Superior temporal gyrus (tissue), 1 donor: ENCODE results near the gene LRFN4.

Experiments
- DNase-seq: peaks from one replicate; pipeline ENCODE4 v3.0.0-alpha.2; 2016; ENCODE audit errors: extremely low spot score

Gene LRFN4

DNA sequence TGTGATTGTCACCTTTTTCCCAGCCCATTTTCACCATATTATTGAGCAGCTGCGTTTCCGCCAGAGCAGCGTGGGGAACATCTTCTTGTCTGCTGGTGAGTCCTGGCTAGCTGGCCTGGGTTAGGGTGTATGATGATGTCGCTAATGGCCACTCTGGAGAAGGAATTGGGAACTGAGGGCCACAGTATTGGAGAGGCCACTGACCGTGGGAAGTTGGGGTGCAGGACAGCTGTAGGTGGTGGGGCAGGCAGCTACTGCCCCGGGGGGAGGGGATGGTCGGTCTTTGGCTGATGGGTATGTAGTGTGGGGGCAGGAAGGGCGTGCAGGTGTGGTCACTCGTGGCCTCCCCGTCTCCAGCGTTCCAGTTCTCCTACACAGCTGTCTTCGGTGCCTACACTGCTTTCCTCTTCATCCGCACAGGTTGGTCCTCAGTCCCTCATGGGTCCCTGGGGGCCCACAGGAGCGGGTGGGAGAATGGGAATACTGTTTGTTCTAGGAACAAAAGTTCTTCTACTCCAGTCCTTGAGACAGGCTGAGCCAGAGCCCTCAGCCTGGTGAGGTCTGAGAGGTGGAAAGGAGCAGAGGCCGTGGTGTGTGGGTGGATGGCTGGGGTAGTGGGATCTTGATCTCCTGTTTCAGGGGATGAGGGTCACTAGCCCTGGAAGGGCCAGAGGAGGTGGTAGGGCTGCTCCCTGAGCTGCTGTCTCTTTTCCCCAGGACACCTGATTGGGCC, 11.6 kb upstream of the LRFN4 start:
- no peak for DNase-seq

DNA sequence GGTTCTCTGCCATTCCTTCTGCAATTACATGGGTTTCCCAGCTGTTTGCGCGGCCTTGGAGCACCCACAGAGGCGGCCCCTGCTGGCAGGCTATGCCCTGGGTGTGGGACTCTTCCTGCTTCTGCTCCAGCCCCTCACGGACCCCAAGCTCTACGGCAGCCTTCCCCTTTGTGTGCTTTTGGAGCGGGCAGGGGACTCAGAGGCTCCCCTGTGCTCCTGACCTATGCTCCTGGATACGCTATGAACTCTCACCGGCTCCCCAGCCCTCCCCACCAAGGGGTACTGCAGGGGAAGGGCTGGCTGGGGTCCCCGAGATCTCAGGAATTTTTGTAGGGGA, 11.0 kb upstream of the LRFN4 start:
- DNase-seq, result no peak

DNA sequence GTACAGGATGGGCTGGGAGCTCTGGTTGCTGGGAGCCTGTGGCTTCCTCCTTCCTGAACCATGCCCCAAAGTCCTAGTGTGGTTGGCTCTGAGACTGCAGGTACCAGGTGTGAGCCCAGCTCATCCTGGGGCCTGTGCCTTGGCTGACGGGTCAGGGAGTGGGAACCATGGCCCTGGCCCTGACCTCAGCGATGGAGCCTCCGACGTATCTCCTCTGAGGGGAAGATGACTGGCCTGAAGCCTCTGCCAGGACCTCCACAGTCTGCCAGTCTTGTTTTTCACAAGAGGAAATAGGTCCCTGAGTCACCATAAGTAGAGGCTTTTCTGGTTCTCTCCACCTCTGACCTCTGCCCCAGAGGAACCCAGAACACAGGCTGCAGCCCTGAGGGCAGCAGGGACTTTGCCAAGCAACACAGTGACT, 10.2 kb upstream of the LRFN4 start:
- DNase-seq, result no peak

DNA sequence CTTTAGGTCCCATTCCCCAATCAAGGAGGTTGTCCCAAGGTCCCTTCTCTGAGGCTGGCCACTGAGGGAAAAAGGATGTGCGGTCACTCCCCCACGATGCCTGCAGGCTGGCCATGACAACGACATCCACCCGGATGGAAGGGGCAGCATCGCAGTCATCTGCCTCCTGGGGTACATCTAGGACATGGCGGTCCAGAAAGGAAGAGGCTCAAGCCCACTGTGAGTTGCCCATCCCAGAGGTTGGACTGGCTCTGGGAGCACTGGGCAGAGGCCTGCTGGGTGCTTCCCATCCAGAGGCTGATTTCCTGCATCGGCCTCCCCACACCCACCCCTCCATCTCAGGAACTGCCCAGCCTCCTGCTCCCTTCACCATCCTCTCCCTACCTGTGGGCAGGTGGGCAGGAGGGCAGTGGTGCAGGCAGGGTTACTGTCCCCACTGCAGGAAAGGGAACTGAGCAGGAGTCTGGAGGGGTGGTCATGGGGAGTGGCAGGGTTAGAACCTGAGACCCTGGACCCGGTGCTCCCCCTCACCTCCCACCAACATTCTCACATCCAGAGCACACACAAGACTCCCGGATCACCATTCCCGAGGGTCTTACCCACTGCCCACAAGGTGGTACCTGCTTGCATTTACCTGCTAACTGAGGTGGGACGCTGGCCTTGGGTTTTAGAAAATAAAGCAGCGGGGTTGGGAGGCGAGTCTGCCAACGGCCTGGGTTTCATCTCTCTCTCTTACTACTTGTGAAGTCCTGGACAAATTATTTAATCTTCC, 9.2 kb upstream of the LRFN4 start:
- no peak for DNase-seq

DNA sequence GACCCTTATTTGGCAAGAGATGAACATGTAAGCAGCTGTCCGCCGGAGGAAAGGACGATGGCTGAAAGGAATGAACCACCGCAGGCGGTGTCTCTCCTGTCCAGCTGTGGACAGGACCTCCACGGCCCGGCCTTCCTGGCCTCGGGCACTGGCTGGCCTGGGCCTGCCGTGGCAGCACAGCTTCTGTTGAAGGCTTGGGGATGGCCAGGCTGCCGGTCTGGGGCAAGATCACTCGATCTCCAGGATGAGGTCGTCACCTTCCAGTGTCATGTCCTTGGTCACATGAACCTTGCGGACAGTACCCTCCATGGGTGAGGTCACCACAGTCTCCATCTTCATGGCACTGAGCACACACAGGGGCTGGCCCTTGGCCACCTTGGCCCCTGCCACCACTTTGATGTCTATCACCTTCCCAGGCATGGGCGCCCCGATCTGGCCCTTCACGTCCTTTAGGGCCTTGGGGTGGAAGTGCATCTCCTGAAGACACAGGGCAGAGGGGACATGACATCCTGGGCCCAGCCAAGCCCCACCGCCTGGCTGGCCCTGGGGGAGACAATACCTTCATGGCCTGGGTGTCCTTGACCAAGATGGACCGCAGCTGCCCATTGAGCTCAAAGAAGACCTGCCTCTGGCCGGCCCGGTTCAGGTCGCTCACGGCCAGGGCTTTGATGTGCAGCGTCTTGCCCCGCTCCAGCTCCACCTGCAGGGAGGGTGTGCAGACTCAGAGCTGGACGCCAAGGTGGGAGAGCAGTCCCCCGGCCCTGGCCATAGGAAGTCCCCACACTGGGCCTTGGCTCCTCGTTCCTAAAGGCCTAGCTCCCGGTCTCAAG, 8.0 kb upstream of the LRFN4 start:
- DNase-seq, result no peak

DNA sequence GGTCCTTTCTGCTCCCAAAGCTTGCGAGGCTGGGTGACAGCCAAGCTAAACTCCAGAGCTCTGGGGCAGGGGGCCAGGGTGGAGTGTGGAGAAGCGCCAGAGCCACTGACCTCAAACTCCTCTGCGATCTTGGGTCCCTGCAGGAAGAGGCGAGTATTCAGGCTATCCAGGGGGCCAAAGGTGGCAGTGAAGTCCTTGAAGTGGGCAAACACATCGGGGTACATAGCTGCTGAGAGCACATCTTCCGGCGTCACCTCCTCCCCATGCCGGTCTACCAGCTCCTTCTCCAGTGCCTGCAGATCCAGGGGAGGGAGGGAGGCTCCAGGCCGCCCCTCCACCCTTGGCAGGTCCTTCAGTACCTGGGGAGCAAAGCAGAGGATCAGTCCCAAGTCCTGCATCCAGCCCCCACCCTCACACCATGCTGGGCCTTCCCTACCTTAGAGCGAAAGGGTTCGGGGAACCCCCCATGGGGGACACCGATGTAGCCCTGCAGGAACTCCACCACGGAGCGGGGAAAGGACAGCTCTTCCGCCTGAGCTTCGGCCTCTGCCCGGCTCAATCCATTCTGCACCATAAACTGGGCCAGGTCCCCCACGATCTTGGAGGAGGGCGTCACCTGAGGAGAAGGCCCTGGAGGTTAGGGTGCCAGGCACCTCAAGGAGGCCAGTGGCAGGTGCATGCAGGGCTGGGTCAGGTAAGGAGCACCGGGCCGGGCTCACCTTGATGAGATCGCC, 7.2 kb upstream of the LRFN4 start:
- no peak for DNase-seq

DNA sequence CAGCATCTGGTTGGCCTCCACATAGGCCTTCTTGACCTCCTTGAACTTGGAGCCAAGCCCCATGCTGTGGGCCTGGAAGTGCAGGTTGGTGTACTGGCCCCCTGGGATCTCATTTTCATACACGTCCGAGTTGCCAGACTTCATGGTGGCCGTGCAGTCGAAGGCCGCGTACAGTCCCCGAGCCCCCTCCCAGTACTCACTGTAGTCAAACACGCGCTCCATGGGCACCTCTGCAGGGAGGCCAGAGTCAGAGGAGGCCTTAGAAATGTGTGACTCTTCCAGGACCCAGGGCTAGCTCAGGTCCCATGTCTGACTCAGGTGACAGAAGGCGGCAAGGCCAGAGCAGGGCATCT, 6.7 kb upstream of the LRFN4 start:
- no peak for DNase-seq

DNA sequence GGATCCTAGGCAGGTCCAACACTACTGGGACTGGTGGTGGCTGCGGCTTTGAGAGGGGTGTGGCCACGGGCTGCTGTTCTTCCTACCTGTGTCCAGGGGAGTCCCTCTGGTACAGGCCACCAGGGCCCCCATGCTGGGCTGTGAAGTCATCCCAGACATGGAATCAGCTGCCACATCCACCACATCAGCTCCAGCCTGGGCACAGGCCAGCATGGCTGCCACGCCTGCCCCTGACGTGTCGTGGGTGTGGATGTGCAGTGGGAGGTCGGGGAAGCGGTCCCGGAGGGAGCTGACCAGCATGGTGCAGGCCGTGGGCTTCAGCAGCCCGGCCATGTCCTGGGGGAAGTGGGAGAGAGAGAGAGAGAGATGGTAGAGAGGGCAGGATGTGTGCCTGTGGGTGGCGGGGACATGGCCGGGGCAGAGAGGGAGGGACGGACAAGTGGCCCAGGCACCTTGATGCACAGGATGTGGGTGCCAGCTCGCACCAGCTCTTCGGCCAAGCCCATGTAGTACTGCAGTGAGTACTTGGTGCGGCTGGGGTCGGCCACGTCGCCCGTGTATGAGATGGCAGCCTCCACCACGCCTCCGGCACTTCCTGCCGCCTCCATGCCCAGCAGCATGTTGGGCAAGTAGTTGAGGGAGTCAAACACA, 6.2 kb upstream of the LRFN4 start:
- no peak for DNase-seq

DNA sequence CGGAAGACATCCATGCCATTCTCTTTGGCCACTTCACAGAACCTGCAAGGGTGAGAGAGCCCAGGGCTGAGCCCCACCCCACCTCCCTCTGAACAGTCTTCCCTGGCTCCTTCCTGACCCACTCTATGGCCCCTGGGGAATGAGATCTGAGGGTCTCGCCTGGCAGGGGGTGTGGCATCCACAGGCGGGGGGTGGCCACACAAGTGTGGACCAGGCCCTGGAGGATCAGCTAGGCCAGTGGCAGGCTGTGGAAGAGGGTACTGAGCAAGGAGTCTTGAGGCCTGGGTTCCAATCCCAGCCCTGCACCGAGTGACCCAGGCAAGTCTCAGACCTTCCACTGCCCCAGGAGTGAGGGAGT, 5.6 kb upstream of the LRFN4 start:
- DNase-seq, result no peak

DNA sequence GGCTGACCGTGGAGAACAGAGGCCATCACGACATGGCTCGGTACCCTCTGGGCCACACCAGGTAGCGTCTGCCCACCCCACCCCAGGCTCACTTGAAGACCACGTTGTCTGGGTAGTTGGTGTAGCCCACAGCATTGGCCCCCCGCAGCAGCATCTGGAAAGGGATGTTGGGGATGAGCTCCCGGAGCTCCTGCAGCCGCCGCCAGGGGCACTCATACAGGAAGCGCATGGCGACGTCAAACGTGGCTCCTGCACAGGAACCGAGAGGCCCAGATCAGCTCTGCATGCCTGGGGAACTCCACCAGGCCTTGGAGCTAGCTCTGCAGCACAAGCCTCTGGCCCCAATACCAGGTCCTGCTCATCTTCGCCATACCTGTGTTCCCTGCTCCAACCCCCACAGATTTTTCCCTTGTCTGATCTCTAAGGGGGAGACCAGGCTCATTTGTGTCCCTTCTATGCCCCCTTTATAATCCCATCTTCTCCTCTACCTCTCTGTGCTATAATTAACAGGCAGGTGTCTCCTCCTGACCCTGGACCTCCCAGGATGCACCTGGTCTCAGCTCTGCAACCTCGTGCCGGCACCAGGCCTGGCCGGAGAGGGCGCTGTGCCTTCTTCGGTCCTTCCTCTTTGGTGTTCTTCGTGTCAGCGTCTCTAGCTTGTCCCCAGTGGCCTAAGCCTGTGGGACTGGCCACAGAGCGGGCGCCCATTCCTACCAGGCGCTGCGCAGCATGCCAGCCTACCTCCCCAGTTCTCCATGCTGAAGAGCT, 5.0 kb upstream of the LRFN4 start:
- DNase-seq, result no peak

DNA sequence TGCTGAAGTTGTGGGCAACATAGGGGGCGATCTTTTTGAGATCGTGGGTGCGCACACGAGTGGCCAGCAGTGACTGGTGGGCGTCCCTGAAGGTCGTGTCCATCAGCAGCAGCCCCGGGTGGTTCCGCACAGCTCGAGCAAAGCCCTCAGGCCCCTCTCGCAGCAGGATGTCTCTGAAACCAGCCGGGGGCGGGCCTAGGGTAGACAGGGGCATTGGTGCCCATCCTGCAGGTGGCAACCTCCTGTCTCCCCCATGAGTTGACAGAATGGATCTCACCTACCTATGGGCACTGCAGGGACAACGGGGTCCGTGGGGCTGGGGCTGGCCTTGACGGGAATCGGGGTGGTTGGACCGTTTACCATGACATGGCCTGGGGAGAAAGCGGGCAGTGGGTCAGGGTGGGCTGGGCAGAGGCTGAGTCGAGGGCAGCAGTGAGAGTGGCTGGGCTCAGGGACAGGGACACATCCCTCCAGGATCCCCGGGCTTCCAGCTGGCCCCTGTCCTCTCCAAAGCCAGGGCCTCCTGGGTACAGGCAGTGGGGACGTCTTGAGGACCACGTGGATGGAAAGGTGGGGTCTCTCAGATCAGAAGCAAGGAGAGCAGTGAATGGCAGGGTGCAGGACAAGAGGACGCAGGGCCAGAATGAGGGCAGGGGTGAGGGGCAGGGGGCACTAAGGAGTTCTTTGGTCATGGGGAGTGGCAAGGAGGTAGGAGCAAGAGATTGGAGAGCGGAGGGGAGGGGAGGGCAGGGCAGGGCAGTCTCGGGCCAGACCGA, 4.2 kb upstream of the LRFN4 start:
- DNase-seq, result no peak

DNA sequence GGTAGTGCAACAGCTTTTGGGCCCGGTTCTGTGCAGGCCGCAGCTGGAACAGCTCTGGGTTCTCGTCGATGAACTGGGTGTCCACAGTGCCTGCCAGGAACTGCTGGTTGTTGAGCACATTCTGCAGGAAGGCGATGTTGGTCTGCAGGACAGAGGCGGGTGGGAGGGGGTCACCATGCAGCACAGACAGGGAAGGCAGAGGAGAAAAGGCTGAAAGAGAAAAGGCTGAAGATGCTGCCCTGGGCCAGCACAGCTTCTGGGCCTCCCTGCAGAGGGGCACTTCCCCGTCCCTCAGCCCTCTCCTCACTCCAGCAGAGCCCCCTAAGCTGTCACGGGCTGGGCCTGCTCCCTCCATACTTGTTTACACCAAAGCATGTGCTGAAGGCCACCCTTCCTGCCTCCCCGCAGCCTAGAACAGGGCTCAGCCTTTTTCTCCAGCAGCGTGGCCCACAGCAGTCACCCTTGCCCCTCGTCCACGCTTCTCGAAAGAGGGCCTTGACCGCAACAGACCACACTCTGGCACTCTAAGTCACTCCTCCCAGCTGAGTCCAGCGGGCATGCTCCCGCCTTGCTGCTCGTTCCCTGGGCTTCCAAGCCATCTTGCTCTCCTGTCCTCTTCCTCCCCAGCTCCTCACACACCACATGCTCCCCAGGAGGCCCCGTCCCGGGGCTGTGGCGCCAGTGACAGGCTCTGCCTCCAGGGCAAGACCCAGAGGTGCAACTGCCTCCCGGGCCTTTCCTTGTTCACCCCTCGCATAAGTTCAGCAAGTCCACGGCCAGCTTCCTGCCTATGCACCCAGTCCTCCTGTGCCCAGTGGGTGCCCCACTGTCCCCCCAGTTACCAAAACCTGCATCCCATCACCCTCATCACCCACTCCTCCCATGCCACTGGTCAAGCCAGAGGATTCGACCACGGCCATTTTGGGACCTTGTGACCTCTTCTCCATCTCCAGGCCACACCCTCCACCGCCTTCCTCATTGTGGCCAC, 3.3 kb upstream of the LRFN4 start:
- no peak for DNase-seq

DNA sequence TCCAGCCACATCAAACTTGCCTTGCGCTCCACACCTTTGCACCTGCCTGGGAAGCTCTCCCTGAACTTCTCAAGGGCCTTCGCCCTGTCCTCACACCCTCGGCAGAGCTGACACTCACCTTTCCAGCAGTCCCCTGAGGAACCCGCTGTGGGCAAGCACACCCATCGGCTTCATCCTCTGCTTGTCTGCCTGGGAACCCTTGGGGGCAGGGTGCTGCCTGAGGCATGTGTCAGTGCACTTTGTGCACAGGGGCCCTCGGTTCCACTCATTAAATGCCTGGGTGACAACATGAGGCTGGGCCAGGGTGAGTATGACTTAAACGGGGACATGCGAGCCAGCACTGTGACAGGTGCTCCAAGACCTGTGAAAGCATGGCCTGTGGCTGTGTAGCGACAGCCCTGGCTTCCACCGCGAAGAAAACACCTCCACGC, 2.6 kb upstream of the LRFN4 start:
- DNase-seq, result no peak

DNA sequence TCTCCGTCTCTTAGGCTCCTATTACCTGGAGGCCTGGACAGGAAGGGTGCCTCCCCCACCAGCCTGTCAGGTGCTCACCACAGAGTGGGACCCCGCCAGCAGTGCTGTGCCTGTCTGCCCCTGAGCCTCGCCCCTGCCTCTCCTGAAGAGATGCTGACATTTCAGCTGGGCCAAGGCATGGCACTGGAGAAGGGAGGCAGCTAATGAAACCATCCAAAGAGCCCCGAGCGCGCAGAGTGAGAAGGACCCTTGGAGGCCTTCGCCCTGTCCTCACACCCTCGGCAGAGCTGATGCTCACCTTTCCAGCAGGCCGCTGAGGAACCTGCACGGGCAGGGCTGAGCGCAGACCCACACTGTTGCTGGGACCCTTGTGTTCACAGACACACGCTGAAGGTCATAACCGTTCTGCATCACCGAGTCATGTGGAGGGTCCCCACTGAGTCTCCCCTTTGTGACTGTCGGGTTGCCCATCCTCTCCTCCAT, 2.1 kb upstream of the LRFN4 start:
- DNase-seq, result no peak

DNA sequence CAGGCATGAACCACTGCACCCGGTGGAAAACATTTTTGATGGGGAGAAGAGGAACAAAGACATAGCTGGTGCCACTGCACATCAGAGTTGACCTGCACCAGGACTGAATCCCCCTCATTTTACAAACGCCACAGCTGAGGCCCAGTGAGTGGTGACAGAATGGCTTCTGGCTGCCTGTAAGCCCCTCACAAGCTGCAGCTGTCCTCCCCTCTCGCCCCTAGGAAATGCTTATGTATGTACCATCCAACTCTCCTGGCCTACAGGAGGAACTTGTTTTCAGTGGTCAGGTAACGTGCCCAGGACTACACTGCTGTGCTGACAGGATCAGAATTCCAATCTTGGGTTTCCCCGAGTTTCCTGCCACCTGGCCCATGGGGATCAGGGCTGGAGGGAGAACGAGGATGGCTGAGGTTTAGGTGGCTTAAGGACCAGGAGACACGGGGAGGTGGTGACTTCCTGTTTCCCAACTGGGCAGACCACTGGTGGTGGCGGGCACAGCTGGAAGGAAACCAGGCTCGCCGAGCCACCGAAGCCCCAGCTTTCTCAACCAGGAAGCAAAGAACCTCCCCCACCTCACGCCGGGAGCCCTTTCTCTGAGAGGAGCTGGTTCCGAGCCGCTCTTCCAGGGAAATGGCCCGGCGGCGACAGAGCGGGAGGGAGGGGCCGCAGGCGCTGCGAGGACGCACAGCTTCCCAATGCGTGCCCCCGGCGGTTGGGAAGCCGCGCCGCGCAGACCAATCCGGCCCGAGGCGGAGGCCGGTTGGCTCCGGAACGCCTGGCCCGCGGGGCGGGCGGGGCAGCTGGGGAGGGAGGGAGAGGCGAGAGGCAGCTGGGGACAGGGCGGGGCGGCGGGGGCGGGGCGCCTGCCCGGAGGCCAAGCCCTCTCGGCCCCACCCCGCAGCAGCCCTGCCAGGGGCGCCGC, 1.0 kb upstream of the LRFN4 start:
- peak; percentile 85 for DNase-seq

DNA sequence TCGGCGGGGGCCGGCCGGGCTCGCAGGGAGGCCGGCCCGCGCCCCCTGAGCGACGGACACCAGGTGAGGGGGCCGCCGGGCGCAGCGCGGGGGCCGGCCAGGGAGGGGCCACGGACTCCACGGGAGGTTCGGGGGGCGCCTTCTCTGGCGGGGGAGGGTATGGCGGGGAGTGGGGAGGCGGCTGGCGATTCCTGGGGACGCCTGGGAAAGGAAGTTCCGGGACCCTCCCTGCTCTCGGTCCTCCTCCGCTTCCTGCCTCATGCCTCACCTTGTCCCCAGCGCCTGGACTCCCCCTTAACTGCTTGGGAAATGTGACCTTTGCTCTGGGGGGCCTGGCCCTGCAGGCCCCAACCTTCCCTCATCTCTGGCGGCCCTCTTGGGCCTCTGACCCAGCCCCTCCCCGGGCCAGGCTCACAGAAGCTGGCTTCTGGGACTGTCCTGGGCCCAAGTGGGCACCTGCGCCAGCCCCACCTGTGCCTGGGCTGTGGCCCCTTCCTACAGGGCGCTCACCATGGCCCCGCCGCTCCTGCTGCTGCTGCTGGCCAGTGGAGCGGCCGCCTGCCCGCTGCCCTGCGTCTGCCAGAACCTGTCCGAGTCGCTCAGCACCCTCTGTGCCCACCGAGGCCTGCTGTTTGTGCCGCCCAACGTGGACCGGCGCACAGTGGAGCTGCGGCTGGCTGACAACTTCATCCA, 516 bp downstream of the LRFN4 start:
- no peak for DNase-seq

DNA sequence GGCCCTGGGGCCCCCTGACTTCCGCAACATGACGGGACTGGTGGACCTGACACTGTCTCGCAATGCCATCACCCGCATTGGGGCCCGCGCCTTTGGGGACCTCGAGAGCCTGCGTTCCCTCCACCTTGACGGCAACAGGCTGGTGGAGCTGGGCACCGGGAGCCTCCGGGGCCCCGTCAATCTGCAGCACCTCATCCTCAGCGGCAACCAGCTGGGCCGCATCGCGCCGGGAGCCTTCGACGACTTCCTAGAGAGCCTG, 992 bp downstream of the LRFN4 start:
- DNase-seq, result no peak
